Measurements from ENCODE around the gene AVPI1. TPM values are rescaled to one million over a fixed set of nuclear protein-coding genes. Genes with fewer than 3 reads are reported as not detected.

AVPI1 gene
- 1 to 10 TPM; 2.5 to 3.0 TPM for total RNA-seq

- ATAC-seq (peak; percentile 93), DNase-seq (peak; percentile 97)
- H3K4me1 Mint-ChIP-seq (ENCODE audit: low read depth): peaks cover 22% of the 10 kb centered on the region
- H3K27ac Mint-ChIP-seq: peak within 1 kb of the TSS; percentile 69
- TF ChIP-seq CTCF (IDR thresholded peaks at IDR 0.05): no peak
- no peaks in the 10 kb centered on the region for H3K27me3 Mint-ChIP-seq
- ChIA-PET POLR2A (interaction anchor here (0.9 to 2.3 kb wide), 6 partner anchors 9 to 70 kb away, joined by 3 to 10 read pairs (median 4); partner anchors contain the start of gene MARVELD1), CTCF (interaction anchor here (0.7 to 7.4 kb wide), 19 partner anchors 8 to 477 kb away, joined by 3 to 75 read pairs (median 6); partner anchors contain the start of genes ANKRD2 and ZFYVE27)
- H3K36me3 Mint-ChIP-seq (ENCODE audit: low read depth): no peaks in the 10 kb centered on the region
- intact Hi-C loops (cut with micrococcal nuclease): no loop called here
- peak within 1 kb of the TSS; percentile 81 for H3K4me3 Mint-ChIP-seq
- no peaks in the 10 kb centered on the region for H3K9me3 Mint-ChIP-seq
These were observed at the start of gene AVPI1 for GRCh38 chr10:97686962-97687784. TSS of gene AVPI1 (minus strand) at chr10:97687241. CDS start at chr10:97679905, 7,336 bp downstream.

- CTCF ChIA-PET: interaction anchor here (0.8 to 15.2 kb wide), 12 partner anchors 9 to 292 kb away, joined by 3 to 537 read pairs (median 4); partner anchors contain the start of genes AVPI1, MARVELD1 and SFRP5
- no peaks in the 10 kb centered on the region for H3K27me3 Mint-ChIP-seq
- DNase-seq (no peak), ATAC-seq (peak; percentile 28)
- peaks cover 44% of the 10 kb centered on the region for H3K4me1 Mint-ChIP-seq (ENCODE audit: low read depth)
- no peak for TF ChIP-seq CTCF (IDR thresholded peaks at IDR 0.05)
- H3K9me3 Mint-ChIP-seq: peaks cover 3% of the 10 kb centered on the region
- POLR2A ChIA-PET: interaction anchor here (0.6 to 1.5 kb wide), 11 partner anchors 9 to 111 kb away, joined by 3 to 7 read pairs (median 4); partner anchors contain the start of gene SFRP5
- H3K27ac Mint-ChIP-seq: peak overlapping the region; percentile 93
- peak overlapping the region; percentile 85 for H3K4me3 Mint-ChIP-seq
- peaks cover 30% of the 10 kb centered on the region for H3K36me3 Mint-ChIP-seq (ENCODE audit: low read depth)
- intact Hi-C loops (cut with micrococcal nuclease): no loop called here
These were observed 49.4 kb upstream of the AVPI1 start for GRCh38 chr10:97736403-97736901.

GRCh38 chr10:97734021-97734420 lies 47.0 kb upstream of the AVPI1 start:
- peaks cover 7% of the 10 kb centered on the region for H3K36me3 Mint-ChIP-seq (ENCODE audit: low read depth)
- intact Hi-C loops (cut with micrococcal nuclease): no loop called here
- H3K9me3 Mint-ChIP-seq: peaks cover 3% of the 10 kb centered on the region
- TF ChIP-seq CTCF (IDR thresholded peaks at IDR 0.05): no peak
- POLR2A ChIA-PET: interaction anchor here (1.2 kb wide), 1 partner anchor 19 kb away, joined by 3 read pairs; no protein-coding TSS in a partner anchor
- no peak overlapping the region for H3K27ac Mint-ChIP-seq
- H3K27me3 Mint-ChIP-seq: peaks cover 3% of the 10 kb centered on the region
- no peak overlapping the region for H3K4me3 Mint-ChIP-seq
- CTCF ChIA-PET: interaction anchor here (0.6 to 15.2 kb wide), 5 partner anchors 11 to 97 kb away, joined by 3 to 537 read pairs (median 34); partner anchors contain the start of genes AVPI1 and MARVELD1
- no peak for ATAC-seq
- DNase-seq: no peak
- peaks cover 22% of the 10 kb centered on the region for H3K4me1 Mint-ChIP-seq (ENCODE audit: low read depth)

- no peak for TF ChIP-seq CTCF (IDR thresholded peaks at IDR 0.05)
- no peak for ATAC-seq
- intact Hi-C loops (cut with micrococcal nuclease): no loop called here
- H3K36me3 Mint-ChIP-seq (ENCODE audit: low read depth): peaks cover 7% of the 10 kb centered on the region
- no peak for DNase-seq
- H3K9me3 Mint-ChIP-seq: peaks cover 3% of the 10 kb centered on the region
- H3K27ac Mint-ChIP-seq: no peak overlapping the region
- H3K4me1 Mint-ChIP-seq (ENCODE audit: low read depth): peaks cover 18% of the 10 kb centered on the region
- no peak overlapping the region for H3K4me3 Mint-ChIP-seq
- ChIA-PET CTCF (interaction anchor here (0.6 to 15.2 kb wide), 9 partner anchors 10 to 136 kb away, joined by 3 to 537 read pairs (median 20); partner anchors contain the start of genes AVPI1 and MARVELD1), POLR2A (interaction anchor here (1.2 kb wide), 1 partner anchor 19 kb away, joined by 3 read pairs; no protein-coding TSS in a partner anchor)
- H3K27me3 Mint-ChIP-seq: peaks cover 3% of the 10 kb centered on the region
These were observed 46.2 kb upstream of the AVPI1 start for GRCh38 chr10:97733256-97733655.
